T1000 (cell line): ENCODE data around the gene FNDC10.

Source experiments
- DNase-seq: peaks from one replicate; lab custom pipeline; 2025; ENCODE audit warnings: mixed read lengths; lab: John Stamatoyannopoulos, UW

Gene FNDC10

DNA sequence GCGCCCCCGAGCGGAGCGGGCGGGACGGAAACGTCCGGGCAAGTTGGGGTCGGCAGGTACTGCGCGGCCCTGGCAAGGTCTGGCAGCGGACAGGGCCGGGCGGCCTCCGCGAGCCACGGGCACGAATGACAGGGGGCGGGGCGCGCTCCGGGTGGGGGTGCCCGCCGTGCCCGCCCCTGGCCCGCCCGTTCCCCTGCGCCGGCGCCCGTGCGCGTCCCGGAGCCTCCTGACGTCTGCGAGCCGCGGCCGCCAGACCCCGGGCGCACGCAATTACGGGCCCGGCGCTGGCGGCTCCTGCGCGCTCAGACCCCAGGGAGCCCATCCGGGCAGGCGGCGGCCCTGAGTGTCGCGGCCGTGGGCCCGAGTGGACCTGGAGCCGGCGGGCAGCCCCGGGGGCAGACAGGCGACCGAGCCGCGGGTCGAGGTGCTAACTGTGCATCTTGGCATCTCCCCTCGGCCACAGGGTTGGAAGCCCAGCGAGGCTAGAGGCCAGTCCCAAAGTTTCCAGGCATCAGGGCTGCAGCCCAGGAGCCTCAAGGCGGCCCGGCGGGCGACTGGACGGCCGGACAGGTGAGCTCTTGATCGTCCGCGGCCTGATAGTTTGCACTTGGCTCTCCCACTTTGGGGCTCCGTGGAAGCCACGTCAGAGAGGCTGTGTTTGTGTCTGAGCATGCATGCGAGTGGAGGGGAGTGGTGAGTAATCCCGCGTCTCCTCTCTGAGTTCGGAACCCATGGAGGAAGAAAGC, 16.3 kb upstream of the FNDC10 start:
- no peak for DNase-seq

DNA sequence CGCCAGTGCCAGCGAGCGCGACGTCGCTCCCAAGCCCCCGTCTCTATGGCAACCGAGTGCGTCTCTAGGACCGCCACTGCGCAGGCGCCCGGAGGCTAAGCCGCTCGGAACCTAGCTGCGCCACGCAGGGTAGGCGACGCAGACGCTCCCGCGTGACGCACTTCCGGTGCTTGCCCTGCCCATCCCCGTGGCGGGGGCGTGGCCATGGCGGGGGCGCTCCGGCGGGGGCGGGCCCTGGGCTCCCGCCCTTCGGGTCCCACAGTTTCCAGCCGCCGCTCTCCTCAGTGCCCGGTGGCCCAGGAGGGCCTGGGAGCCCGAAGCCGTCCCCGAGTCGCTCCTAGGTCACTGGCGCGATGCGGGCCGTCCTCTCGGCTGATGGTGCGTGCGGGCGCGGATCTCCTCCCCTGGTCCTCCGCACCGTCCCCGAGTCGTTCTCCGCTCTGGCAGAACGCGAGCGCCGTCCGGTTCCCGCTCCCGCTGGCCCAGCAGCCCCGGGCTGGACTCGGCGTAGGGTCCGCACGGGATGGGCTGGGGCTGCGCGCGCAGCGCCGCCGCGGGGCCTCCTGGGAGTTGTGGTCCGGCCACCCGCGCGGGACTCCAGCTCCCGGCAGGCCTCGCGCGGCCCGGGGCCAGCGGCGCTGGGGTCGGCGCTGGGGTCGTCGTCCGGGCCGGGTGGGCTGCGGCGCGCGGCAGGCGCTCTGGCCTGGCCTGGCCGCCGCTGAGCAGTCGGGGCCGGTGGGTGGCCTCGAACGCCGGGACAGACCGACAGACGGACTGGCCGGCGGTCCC, 15.5 kb upstream of the FNDC10 start, which contains the start of gene MIB2:
Gene MIB2, plus strand, starts transcription at position 245 of the 789 bp plus-strand sequence. CDS start 7,953 bp downstream, outside the sequence.
- peak; percentile 96 for DNase-seq

DNA sequence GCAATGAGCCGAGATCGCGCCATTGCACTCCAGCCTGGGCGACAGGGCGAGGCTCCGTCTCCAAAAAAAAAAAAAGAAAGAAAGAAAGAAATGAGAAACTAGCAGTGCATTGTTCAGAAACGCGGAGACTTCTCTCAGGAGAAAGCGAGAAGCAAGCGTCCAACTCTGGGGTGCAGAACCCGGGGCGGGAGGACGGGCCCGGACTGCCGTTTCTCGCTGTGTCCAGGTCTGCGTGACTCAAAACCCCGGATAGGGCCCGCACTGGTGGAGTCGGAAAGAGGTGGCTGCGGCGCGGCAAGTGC, 15.0 kb upstream of the FNDC10 start:
- no peak for DNase-seq

- no peak for DNase-seq
Measured at GRCh38 chr1:1614204-1614953, 14.4 kb upstream of the FNDC10 start.

DNA sequence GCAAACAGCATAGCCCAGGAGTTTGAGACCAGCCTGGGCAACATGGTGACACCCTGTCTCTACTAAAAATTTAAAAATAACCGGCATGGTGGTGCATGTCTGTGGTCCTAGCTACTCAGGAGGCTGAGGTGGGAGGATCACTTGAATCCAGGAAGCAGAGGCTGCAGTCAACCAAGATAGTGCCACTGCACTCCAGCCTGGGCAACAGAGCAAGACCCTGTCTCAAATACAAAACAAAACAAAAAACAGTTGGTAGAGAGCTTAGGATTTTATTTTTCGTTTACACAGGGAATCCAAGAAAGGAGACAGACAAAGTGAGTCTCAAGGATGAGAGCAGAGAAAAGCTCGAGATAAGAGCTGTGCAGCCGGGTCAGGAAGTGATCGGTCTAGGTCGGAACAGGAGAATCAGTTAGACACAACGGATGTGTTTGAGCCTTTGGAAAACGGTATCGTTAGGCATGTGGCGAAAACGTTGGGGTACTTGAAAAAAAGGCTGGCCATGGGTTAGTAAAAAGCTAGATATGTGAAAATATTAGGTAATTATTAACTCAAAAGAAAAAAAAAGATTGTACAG, 13.7 kb upstream of the FNDC10 start:
- no peak for DNase-seq

DNA sequence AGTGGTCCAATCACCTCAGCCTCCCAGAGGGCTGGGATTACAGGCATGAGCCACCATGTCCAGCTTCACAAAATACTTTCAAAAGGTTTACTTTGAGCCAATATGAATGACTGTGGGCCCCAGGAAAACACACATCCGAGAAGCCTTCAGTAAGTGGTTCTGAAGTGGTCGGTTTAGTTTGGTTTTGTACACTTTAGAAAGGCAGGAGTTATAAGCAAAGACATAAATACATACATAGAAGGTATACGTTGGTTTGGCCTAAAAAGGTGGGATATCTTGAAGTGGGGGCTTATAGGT, 12.1 kb upstream of the FNDC10 start:
- DNase-seq, result no peak

DNA sequence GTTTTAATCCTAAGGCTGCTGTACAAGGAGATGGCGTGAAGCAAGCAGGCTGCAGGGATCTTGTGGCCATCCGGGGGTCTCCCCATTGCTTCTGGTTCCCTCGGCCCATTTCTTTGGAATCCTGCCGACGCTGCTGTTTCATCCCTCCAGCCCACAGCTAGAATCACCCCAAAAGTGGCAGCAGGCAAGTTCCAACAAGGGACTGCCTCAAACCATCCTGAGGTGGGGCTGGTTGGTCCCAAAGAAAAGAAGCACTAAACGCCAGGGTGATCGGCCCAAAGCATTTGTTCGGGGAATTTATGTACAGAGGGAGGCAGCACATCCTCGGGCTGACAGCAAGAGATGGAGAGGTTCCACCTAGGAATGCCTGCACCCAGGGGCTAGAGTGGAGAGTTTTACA, 10.9 kb upstream of the FNDC10 start:
- DNase-seq, result no peak

GRCh38 chr1:1609822-1610485, 10.0 kb upstream of the FNDC10 start:
- DNase-seq, result no peak

DNA sequence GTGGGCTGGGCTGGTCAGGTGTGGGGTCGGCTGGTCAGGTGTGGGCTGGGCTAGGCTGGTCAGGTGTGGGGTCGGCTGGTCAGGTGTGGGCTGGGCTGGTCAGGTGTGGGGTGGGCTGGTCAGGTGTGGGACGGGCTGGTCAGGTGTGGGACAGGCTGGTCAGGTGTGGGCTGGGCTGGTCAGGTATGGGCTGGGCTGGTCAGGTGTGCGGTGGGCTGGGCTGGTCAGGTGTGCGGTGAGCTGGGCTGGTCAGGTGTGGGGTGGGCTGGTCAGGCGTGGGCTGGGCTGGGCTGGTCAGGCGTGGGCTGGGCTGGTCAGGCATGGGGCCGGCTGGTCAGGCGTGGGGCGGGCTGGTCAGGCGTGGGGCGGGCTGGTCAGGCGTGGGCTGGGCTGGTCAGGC, 6.3 kb upstream of the FNDC10 start:
- DNase-seq, result no peak

DNA sequence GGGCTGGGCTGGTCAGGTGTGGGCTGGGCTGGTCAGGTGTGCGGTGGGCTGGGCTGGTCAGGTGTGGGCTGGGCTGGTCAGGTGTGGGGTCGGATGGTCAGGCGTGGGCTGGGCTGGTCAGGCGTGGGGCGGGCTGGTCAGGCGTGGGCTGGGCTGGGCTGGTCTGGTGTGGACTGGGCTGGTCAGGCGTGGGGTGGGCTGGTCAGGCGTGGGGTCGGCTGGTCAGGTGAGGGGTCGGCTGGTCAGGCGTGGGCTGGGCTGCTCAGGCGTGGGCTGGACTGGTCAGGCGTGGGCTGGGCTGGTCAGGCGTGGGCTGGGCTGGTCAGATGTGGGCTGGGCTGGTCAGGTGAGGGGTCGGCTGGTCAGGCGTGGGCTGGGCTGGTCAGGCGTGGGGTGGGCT, 5.8 kb upstream of the FNDC10 start:
- DNase-seq, result no peak

DNA sequence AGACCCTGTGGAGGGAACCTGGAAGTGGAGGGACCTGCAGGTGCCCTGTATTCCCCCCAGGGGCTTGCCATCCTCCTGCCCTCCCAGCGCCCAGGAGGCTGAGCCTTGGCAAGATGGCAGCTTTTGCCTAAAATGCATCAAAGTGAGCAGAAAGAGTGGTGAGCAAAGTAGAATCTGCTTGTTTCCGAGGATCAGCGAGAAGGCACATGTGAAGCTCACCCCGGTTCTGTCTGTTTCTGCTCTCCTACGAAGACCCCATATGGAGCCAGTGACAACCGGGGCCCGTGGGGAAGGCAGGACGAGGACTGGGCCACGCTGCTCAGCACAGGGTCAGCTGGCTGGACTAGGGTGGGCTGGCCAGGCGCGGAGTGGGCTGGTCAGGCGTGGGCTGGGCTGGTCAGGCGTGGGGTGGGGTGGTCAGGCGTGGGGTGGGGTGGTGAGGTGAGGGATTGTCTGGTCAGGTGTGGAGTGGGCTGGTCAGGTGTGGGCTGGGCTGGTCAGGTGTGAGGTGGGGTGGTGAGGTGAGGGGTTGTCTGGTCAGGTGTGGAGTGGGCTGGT, 5.2 kb upstream of the FNDC10 start:
- no peak for DNase-seq

DNA sequence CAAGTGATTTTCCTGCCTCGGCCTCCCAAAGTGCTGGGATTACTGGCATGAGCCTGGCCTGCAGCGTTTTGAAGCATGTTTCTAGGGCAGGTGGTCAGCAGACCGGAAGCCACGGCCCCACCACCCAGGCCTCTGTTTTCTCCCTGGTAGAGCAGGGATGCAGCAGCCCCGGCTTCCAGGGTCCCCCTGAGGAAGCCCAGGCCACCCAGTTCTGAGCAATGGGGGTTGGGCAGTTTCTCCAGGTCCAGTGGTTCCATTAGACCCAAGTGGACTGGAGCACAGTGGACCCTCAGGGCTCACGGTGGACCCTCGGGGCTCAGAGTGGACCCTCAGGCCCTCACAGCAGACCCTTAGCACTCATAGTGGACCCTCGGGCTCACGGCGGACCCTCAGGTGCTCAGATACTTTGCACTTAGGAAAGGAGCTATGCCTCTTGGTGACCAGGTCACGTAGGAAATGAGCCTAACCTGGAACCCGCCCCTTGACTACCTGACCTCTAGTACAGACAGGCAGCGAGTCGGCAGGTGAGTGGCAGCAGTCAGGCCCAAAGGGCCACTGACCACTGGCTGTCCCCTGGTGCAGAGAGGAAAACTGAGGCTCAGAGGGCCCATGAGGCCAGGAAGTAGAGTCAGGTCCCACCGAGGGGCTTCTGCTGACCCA, 4.6 kb upstream of the FNDC10 start:
- DNase-seq, result no peak

- DNase-seq, result no peak
Measured at GRCh38 chr1:1603671-1604373, 3.9 kb upstream of the FNDC10 start.

- no peak for DNase-seq
Measured at GRCh38 chr1:1602968-1603506, 3.1 kb upstream of the FNDC10 start.

DNA sequence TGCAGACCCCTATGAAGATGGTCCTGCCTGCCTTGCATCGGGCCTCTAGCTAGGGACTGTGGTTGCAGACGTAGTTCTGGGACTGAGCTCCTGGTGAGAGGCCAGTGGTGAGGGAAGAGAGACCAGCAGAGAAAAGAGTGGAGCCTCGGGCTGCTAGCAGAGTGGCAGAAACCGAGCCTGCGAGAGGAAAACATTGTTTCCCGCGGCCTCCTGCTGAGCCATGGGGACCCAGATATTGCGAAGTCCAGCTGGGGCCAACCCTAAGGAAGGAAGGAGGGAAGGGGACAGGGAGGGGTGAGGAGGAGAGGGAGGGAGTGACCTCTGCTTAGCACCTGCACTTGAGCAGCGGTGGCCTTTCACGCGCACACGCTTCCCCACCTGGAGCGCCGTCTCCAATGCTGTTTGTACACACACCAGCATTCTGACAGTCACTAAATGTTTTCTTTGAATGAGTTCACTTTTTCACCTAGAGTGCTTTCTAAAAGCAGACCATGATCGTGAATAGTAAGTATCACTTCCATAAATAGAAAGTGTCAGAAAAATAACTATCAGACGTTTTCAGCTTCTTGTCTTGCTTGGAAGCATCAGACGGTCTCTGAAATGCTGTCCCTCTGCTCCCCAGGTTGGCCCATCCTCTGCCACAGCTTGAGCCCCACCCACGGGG, 2.5 kb upstream of the FNDC10 start:
- no peak for DNase-seq

DNA sequence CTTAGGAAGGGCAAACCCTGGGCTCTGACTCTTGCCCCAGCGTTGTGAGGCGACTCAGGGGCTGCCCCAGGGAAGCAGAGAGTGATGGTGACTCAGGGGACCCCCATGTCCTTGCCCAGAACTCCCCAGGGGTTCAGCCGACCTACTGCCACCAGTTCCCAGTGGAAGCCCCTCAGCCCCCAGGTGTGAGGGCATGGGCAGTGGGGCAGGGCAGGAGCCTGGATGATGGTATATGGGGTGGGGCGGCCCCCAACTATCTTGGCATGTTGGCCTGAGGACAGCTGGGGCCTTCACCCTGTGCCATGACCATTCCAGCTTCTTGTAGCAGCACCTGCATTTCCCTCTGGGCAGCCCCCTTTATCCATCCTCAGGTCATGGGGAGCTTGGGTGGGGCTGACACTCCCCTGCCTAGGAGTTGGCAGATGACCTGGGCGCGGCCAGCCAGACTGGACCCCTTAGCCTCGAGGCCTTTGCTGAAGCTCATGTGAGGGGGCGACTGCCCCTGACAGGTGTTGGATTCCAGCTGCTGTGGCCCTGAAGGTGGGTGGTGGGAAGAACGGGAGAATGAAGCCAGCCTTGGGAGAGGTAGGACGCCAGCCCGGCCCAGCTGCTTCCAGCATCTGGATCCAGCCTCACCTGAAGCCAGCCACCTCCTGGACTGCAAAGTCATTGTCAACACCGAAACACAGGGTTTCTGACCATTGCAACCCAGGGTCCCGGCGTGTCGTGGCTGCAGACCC, 1.8 kb upstream of the FNDC10 start:
- DNase-seq, result no peak

DNA sequence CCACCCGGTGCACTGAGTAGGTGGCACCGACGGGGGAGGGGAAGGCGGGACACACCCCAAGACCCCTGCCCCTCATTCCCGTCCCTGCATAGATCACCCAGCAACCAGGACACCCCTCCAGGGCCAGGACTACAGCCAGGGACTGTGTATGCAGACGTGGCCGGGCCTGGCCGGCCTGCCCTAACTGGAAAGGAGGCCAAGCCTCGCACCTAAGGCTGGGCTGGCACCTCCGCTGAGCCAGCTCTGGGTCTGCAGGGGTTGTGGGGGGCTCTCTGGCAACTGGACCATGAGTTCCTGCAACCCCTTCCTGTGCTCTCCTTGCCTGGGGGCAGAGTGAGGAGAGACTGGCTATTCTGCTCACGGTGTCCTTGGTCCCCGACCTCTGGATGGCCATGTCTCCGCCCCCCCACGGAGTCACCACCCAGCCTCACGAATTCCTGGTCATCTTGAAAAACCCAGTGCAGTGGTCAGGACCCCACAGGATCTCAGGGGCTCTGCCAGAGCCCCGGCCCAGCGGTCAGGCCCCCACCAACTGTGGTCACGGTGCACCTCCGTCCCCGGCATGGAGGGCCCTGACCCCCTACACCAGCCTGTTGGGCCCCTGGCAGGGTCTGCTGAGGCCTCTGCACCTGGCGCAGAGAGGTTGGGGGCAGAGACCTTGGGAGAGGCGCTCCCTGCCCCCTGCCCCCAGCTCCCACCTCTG, 1.1 kb upstream of the FNDC10 start:
- no peak for DNase-seq
